Activated CD4-positive, alpha-beta T cell treated with anti-CD3 and anti-CD28 coated beads, Interleukin-2, amount 50 U/mL, for 4 hours (primary cell): Measurements from ENCODE around the gene GAREM1.
"Not testable (repeated sequence)": the region's sequence is repeated elsewhere in the genome, so short reads cannot be mapped to it uniquely, and the experiment has no call there.

Experiments
- DNase-seq, 2 experiments: peaks; one replicate each; pipeline ENCODE4 v3.0.0-alpha.2; 2020

The GAREM1 gene

DNA sequence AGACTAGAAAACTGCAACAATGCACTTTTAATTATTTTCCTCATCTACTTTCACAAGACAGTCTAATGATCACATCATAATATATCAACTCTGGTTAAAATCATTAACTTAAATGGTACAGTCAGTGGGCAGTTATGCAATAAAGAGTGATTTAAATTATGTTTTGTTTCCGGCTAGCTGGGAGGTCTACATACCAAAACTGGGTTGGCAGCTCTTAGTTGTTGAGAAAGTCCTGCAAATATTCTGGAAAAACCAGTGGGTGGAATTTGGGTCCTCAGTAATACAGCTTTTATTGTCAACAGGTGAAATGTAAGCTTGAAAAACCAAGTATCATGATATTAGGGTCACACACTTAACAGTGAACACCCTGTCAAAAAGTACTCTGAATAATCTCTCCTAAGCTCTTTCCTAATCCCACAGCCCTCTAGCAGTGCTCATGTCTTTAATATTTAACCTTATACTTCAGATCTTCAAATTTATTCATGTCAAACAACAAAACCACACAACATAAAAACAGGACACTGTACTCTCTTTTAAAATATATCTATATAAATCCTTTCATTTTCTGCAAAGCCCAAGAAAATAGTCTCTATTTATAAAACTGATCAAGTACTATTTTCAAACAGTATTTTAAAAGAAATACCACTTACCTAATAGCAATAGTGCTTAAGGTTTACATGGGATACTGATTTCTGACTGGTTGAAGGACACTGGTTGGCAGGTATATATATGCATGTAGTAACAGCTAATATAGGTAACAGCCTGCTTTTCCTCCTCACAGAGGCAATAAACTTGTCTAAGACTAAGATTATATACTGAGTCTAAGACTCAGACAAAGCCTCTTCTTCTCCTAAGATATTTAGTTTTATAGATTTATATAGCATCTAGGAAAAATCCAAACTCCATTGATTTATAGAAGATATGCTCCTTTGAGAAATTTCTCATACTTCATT, 103.8 kb downstream of the GAREM1 start:
- no peak for DNase-seq

DNA sequence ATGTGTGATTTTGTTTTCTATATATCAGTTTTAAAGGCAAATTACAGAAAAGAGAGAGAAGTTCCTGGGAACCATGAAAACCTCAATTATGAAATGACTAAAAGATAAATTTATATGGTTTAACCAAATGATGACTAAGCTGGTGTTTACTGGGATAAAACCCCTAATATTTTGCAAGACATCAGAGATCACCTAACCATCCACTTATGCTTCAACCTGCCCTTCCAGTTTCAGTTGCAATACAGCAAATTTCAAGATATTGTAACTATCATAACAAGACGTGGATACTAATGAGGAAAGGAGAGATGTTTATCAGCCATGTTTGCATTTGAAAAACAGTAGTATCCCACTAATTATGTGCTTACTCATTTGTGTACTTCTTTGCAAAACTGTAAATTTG, 108.2 kb downstream of the GAREM1 start:
- DNase-seq, result no peak

DNA sequence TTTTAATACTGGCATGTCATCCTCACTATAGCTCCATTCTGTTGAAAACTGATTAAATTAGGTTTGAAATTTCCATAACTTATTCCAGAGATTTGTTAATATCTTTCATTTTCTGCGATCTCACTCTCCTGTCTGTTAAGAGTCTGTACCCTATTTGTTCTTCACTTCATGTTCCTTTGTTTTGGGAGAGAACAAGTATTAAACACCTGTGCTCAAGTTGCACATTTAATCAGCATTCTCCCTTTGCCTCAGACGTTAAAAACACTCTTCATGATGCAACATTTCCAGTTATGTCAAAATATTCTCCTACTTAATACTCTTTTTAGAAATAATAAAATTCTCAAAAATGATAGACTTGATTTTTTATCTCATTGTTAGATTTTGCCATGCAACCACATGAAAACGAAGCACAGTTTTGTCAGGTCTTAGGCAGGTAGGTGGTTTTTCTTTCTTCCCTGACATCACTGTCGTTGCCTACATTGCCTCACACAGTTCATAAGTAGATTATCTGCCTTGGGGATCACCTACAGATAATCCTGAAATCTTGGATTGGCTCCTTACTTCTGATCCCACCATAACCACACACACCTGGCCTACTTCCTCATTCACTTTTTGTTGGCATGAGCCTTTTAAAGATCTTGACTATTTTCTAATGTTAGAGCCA, 109.9 kb downstream of the GAREM1 start:
- DNase-seq, result no peak

DNA sequence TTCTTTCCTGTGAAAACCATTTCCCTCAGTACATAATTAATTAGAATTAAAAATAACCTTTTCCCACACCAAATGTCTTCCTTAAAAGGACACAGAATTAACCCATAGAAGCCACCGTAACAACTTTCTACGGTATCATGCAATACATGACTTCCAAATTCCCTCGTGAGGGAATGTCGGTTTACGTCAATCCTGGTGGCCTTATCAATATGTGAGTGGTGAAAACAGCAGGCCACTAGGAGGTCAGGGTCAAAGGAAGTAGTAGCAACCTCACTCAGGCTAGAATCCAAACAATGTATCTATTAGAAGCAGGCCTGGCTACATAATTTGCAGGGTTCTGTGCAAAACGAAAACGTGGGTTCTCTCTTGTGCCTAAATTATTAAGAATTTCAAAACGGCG, 112.2 kb downstream of the GAREM1 start:
- no peak for DNase-seq

DNA sequence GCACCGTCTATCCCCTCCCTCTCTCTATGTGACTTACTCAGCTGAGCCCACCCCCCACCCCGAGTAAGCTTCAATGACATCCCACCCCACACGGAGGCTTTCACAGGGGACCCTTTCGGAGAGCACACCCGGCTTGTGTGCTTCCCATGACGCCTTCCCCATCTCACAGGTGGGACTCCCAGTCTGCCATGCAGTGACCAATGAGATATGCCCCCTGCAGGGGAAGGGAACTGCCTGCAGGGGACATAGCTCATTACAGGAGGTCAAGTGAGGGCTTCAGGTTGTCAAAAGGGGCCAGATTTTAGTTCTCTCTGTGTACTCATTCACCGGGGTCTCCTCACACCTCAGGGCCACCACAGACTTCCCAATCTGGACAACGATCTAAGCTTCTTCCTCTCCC, 112.6 kb downstream of the GAREM1 start:
- DNase-seq, result no peak

DNA sequence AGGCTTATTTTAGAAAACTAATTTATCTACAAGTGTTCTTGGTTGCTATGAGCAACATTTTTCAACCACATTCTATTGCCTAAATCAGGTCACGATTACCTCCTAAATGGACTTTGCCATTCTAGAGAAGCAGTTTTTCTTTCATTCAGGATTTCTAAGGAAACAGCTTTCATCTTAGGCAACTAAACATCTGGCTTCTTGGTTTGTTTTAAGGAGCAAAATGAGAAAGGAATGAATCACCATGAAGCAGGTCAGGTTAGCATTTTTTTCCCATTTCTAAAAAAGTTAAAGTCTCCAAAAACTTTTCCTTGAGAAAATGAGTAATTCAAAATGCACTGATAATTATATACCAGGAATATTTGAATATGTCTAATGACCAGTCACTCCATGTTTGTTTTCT, 114.8 kb downstream of the GAREM1 start:
- no peak for DNase-seq

DNA sequence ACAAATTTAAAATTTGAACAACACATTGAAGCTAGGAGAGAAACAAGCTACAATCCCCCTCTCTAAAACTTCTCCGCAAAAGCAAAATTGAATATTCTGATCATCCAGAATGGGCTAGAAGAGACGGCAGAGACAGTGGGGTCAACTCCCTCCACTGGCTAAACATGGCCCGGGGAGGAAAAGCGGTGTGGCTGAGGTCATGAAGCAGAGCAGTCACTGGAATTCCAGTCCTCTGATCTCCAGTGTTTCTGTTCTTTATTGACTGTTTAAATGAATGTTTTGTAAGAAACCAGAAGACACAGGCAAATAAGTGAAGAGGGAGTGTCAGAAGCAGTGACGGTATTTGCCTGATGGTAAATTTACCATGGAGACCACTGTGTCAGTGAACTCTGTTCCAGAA, 116.2 kb downstream of the GAREM1 start:
- DNase-seq, result no peak

DNA sequence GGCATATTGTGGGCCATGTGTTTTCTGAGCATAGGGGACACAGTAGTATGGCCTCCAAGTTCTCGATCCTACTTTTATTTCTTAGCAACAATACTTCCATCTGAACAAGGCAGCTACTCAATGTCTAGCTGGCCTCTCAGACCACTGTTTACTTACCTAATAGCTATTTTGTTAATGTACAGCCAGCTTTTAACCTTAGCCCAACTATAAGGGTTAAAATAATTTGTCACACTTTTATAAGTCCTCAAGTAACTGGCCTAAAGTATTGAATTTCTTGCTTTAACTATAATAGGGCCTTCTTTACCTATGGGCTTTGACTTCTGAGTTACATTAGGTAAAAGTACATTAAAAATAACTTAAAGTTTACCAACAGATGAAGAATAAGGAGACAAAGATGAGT, 117.4 kb downstream of the GAREM1 start:
- DNase-seq, result no peak

DNA sequence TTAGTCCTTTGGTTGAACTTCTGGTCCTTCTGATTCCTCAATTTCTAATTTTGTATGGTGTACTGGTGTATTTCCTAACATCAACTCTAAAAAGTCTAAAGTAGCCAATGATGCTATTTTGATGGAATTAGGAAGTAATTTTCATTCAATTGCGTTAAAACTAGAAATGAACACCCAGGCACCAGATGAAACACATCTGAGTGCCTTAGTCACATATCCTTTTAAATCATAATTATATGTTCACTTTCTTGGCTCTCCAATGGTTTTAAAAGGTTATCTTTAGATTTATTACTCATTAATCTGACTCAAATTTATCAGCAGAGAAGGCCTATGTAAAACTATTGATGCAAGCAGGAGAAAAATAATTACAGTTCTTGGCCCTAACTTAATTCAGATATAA, 119.7 kb downstream of the GAREM1 start:
- DNase-seq, result no peak

DNA sequence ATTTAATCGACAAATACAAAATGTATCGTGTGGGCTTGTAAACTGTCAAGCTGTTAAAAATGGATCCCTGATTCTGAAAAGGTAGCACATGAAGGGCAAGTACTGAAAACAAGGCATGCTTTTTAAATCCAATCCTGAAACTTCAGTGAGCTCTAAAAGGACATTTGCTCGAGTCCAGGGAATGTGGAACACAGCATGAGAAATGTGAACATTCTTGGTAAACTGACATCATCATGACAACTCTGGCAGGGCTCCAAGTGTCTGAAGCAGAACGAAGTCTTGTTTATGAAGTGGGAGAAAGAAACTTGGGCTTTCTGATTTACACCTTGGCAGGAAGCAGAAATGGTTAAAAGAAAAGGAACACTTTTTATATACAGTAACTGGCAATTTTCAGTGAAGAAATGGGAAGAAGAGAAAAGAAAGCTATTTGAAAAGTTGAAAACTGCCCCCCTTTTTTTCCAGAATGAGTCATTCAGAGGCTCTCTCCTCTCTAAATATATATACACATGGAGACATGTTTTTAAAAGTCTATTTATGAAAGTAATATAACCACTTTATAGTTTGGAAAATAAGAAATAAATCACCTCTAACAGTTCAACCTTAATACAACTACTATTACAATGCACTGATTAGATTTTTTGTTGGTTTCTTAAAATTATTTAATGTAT, 120.8 kb downstream of the GAREM1 start:
- no peak for DNase-seq

DNA sequence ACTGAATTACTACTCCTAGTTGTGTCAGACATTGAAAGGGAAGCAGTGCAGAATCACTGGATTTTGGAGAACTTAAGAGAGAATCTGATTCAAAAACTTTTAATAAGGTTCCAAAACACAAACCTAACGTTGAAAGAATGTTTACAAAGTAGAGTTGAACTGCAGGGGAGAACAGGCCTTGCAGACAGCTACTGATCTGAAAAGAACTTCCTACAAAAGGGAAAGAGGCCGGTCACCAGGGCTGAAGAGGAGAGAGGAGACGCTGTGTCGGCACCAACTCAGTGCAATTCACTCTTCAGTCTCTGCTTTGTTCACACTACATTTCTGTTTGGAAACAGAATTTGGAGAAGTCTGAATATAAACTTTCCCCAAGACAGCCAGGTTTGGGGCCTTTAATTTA, 124.0 kb downstream of the GAREM1 start:
- DNase-seq, result no peak

DNA sequence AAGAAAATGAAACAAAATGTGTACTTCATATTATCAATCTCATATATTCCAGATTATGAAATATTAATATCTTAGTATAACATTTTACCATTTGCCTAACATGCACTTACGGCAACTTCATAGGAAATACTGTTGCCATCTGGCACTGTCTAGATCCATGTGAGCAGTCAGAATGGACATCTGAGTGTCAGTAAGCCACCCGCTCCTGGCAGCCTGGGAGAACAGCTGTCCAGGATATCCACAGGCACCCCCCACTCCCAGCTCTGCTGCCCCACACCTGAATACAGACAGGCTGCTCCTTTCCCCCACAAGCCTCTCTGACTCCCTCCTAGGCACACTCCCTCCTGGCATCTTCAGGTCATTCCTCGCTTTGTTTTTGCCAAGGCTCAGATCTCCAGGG, 127.0 kb downstream of the GAREM1 start:
- DNase-seq, result no peak

DNA sequence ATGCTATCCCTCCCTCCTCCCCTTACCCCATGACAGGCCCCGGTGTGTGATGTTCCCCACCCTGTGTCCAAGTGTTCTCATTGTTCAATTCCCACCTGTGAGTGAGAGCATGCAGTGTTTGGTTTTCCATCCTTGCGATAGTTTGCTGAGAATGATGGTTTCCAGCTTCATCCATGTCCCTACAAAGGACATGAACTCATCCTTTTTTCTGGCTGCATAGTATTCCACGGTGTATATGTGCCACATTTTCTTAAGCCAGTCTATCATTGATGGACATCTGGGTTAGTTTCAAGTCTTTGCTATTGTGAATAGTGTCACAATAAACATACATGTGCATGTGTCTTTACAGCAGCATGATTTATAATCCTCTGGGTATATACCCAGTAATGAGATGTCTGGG, 129.6 kb downstream of the GAREM1 start:
- not testable (repeated sequence) for DNase-seq

DNA sequence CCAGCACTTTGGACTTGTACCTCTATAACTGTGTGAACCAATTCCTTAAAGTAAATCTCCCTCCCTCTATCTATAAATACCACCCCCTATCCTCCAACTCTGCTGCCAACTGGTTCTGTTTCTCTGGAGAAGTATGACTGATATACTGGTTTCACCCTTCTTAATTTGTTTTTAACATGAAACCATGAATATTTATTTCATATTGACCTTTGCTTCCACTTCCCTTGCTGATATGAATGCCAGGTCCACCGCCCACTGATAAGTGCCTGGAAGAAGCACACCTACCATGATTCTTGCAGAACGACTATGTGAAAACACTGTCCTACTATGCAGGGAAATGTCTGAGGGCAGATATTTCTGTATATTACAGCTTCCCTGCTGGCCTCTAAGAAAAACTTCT, 131.6 kb downstream of the GAREM1 start:
- no peak for DNase-seq

DNA sequence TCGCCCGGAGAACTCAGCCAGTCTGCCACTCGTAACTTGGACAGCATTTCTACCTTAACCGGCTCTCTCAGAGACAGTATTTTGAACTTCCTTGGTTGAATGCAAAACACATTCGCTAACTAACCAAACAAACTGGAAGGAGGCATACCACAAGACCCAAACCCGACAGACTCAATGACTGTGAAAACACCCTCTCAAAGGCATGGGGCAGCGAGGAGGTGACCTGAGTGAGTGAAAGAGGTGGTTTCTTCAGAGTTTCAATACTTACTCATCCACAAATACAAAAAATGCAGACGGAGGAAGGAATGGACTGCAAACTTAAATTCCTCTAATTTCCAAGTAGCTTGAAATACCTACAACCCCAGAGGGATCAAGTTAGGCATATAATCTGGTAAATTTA, 132.9 kb downstream of the GAREM1 start:
- no peak for DNase-seq

DNA sequence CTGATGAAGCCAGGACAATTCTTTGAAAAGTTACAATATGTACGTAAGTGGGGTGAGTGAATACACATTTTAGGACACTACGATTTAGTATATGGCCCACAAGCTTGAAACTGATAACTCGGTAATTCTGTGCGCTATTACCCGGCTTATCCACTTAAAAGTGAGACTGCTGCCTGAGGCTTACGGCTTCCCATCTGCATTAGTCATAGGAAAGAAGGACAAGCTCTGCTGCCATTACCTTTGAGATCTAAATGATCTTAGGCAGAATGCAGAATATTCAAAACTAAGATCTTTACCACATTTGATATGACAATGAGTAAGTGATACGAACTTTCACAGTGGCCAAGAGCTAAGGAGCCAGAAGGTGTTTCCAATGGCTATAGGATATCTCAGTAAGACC, 133.3 kb downstream of the GAREM1 start:
- no peak for DNase-seq

DNA sequence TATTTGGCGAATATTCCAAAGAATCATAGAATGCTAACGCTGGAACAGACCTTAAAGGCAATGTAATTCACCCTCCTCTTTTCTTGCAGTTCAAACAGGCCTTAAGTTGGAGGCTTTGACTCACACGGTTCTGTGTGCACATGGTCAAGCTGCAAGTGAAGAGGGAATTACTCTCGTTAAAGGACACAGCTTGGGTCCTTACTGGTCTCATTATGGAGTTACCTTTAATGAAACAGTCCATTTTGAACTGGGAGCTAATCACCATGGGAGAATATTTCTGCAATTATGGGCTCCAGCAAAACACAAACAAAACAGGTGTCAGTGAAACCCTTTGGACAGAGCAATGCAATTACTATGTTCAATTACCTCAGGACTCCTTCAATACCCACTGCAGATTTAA, 135.5 kb downstream of the GAREM1 start:
- no peak for DNase-seq

DNA sequence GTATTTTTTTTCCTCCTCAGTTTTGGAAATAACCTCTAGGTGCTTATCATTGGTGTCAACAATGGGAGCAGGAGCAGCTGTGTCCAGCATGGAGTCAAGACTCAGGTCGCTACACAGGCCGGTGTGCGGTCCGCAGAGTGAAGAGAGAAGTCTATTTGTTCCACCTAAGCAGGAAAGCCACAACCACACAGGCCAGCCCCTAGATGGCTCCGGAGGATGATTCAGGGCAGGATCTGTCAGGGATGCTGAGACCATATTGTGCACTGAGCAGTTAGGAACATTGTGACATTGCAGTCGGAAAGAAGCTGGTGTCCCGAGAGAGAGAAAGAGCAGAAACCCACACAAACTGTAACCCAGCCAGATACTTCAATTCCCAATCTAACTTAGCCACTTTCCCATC, 136.9 kb downstream of the GAREM1 start:
- DNase-seq, result no peak

DNA sequence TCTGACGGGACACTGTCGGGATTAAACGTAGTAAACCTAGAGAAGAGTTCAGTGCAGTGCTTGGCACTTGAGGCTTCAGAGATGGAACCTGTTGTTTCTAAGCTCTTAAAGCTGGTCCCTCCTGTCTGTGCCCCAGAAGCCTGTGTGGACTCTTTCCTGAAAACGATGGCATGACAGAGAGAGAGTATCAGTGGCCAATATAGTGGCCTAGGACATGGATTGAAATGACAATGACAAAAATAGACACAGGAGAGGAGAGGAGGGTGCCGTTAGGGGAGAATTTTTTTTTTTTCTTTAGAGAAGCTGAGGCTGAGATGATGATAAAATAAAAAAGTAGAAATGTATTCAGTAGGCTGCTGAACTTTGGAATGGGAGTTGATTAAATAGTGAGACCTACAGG, 138.0 kb downstream of the GAREM1 start:
- DNase-seq, result no peak

DNA sequence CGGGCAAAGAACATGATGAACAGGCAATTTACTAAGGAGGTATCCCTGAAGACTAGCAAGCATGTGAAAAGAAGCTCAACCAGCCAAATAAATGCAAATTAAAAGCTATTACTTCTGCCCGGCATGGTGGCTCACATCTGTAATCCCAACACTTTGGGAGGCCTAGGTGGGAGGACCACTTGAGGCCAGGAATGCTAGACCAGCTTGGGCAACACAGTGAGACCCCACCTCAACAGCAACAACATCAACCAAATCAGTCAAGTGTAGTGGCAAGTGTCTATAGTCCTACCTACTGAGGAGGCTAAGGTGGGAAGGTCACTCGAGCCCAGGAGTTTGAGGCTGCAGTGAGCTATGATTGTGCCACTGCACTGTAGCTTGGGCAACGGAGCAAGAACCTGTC, 141.7 kb downstream of the GAREM1 start:
- no peak for DNase-seq

DNA sequence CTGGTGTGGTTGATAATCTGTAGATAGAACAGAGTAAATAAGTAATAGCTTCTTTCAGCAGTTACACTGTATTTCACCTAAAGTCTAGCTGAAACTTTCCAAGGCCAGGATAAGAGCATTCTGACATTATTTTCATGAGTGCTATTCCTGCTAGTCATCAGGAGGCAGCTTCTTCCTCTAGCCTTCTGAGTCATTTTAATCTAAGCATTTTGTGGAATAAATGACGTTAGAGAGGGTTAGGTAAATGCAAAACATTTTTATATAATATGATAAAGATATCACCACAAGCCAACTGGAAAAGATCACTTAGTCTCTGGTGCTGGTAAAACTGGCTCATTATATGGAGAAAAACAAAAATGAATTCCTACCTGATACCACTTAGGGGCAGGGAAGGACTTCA, 142.3 kb downstream of the GAREM1 start:
- DNase-seq, result no peak

DNA sequence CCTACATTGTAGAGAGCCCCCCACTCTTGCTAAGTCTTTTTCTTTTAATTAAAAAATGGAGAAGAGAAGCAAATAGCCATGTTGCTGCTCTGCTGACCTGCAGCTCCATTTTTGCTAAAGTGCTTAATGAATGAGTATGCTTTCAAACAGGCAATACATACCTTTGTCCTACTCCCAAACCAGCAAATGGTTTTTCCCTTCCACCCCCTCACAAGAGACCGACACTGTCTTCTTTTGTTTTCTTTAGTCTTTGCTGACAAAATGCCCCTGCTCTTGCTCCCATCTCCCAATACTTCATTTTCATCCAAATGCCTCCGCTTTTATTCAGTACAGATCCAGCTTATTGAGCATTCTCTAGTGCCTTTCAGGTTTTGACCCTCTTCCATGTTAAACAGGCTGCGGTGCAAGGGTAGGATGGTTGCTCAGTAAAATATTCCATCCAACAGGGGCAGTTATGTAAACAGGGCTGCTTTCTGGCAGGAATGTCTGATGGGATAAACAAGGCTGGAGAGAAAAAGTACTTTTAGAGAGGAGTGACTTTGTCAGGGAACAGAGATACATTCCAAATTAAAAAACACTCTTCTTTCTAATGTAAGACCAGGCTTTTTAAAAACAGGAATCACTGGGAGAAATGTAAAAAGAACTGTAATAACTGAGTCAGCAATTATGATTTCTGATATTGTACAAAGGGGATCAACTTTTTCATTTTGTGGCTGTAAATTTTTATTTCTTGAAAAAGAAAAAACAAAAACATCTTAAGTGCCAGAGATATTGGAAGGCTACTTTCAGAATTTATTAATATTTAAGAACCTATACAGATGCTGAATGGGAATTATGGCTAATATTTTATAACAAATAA, 144.0 kb downstream of the GAREM1 start:
- DNase-seq, result no peak

DNA sequence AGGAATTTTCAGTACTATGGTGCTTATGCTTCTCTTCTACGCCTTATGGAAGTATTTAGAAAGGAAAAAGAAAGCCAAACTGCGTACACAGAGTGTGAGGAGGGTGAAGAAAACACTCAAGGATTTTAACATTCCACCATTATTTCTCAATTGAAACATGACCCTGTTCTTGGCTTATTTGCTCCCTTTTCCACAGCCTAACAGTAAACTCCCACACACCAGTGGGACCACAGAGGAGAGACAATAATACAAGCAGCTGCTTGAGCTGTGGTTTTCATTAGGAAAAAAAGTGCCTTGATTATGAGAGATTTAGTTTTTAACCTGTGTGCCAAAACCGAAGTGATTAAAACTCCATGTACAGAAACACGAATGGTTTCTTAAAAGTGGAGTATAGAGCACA, 146.5 kb downstream of the GAREM1 start:
- no peak for DNase-seq
